SK-N-SH (cell line): ENCODE results near the gene PIK3R3. TPM values are rescaled to one million over a fixed set of nuclear protein-coding genes. Genes with fewer than 3 reads are reported as not detected.

Experiments used
- CTCF ChIA-PET: fragments of 300-600, 350-600 bp; formaldehyde crosslinking; extraction: SDS; loops from one replicate; lab custom pipeline; 2021; lab: Yijun Ruan, JAX
- POLR2A ChIA-PET: fragments of 350-600 bp; sonication (Branson Sonifier 250); formaldehyde crosslinking; extraction: SDS; loops from one replicate; lab custom pipeline; 2020; ENCODE audit warnings: antibody characterized with exemption, inconsistent platforms; lab: Yijun Ruan, JAX
- DNase-seq: peaks from one replicate; pipeline ENCODE4 v3.0.0; 2012
- H2AFZ ChIP-seq: fragments of 200-600 bp; sonication (generic); 2 replicates; pipeline ENCODE4 v1.8.1; 2016; ENCODE audit warnings: antibody characterized with exemption, mild to moderate bottlenecking, low read depth
- H3F3A ChIP-seq: fragments of 200-600 bp; sonication (generic); replicated peaks from 2 replicates; pipeline ENCODE3; 2016; ENCODE audit warnings: antibody characterized with exemption, mild to moderate bottlenecking; ENCODE audit not compliant: insufficient read depth
- H3K27ac ChIP-seq, 2 experiments: fragments of 200-500 bp in 1 of 2; fragments of 200-600 bp in 1 of 2; sonication (Bioruptor generic) in 1 of 2; sonication (generic), shearing (Covaris generic) in 1 of 2; 2 replicates each; pipeline versions ENCODE4 v1.5.1 to v1.6.1; 2014 to 2016; ENCODE audit warnings: low read depth in 2 of 2, inconsistent platforms in 1 of 2, low read length in 1 of 2, mild to moderate bottlenecking in 1 of 2, mixed read lengths in 1 of 2
- H3K27me3 ChIP-seq: fragments of 200-600 bp; sonication (generic), shearing (Covaris generic); 2 replicates; pipeline ENCODE4 v1.6.1; 2016; ENCODE audit warnings: mixed run types; ENCODE audit not compliant: insufficient read depth
- H3K36me3 ChIP-seq, 2 experiments: fragments of 200-500 bp in 1 of 2; fragments of 200-600 bp in 1 of 2; sonication (Bioruptor generic) in 1 of 2; sonication (generic) in 1 of 2; replicated peaks in 1 of 2; 2 replicates each; pipeline versions ENCODE3 to v1.5.1; 2014 to 2016; ENCODE audit warnings: low read length in 1 of 2, mild to moderate bottlenecking in 1 of 2; ENCODE audit not compliant: insufficient read depth in 2 of 2, control insufficient read depth in 1 of 2
- H3K4me1 ChIP-seq, 2 experiments: fragments of 200-500 bp in 1 of 2; fragments of 200-600 bp in 1 of 2; sonication (Bioruptor generic) in 1 of 2; sonication (generic), shearing (Covaris generic) in 1 of 2; 2 replicates each; pipeline versions ENCODE4 v1.5.1 to v1.6.1; 2014 to 2016; ENCODE audit warnings: low read depth in 1 of 2, low read length in 1 of 2, mixed run types in 1 of 2; ENCODE audit not compliant: insufficient read depth in 2 of 2, control insufficient read depth in 1 of 2
- H3K4me2 ChIP-seq: fragments of 200-600 bp; sonication (generic), shearing (Covaris generic); 2 replicates; pipeline ENCODE4 v1.6.1; 2017; ENCODE audit warnings: mixed run types
- H3K4me3 ChIP-seq, 2 experiments: fragments of 200-500 bp in 1 of 2; fragments of 200-600 bp in 1 of 2; sonication (Bioruptor generic) in 1 of 2; sonication (generic), shearing (Covaris generic) in 1 of 2; 2 replicates each; pipeline versions ENCODE4 v1.5.1 to v1.8.1; 2014 to 2016; ENCODE audit warnings: low read depth in 2 of 2, inconsistent platforms in 1 of 2, low read length in 1 of 2, mild to moderate bottlenecking in 1 of 2, mixed read lengths in 1 of 2, moderate library complexity in 1 of 2
- H3K79me2 ChIP-seq: fragments of 200-600 bp; sonication (generic); 2 replicates; pipeline ENCODE4 v1.8.1; 2017; ENCODE audit warnings: mild to moderate bottlenecking; ENCODE audit not compliant: insufficient read depth
- H3K9ac ChIP-seq: fragments of 200-600 bp; sonication (generic); 2 replicates; pipeline ENCODE4 v1.6.1; 2017; ENCODE audit warnings: mixed run types
- H3K9me2 ChIP-seq: fragments of 200-600 bp; sonication (generic); 2 replicates; pipeline ENCODE4 v1.6.1; 2017; ENCODE audit warnings: mixed run types
- H3K9me3 ChIP-seq: fragments of 200-600 bp; sonication (generic); 2 replicates; pipeline ENCODE4 v1.6.1; 2017; ENCODE audit warnings: mixed run types, mild to moderate bottlenecking, moderate library complexity
- H4K20me1 ChIP-seq: fragments of 200-600 bp; sonication (generic); 2 replicates; pipeline ENCODE4 v1.6.1; 2017; ENCODE audit warnings: mild to moderate bottlenecking, mixed run types; ENCODE audit not compliant: insufficient read depth
- CHD2 ChIP-seq: fragments of 150-350 bp; IDR thresholded peaks from 2 replicates; pipeline ENCODE4 v1.6.1; 2018; ENCODE audit warnings: low read length; ENCODE audit not compliant: partially characterized antibody
- EP300 ChIP-seq, 2 experiments: IDR thresholded peaks; 2 replicates each; pipeline versions ENCODE4 v1.4.0 to v1.6.1; 2012; ENCODE audit warnings: borderline replicate concordance in 1 of 2, low read depth in 1 of 2, low read length in 1 of 2
- FOSL2 ChIP-seq: IDR thresholded peaks from 2 replicates; pipeline ENCODE4 v1.4.0; 2012; ENCODE audit warnings: low read depth, mild to moderate bottlenecking, moderate library complexity, borderline replicate concordance
- MXI1 ChIP-seq: IDR thresholded peaks from 2 replicates; pipeline ENCODE4 v1.6.1; 2012; ENCODE audit warnings: mild to moderate bottlenecking, low read depth, low read length, improper control_type of control experiment
- NFIC ChIP-seq: IDR thresholded peaks from 2 replicates; pipeline ENCODE4 v1.4.0; 2012; ENCODE audit warnings: borderline replicate concordance
- NRF1 ChIP-seq: IDR thresholded peaks from 2 replicates; pipeline ENCODE4 v1.6.1; 2012; ENCODE audit warnings: low read depth, mild to moderate bottlenecking, low read length
- SIN3A ChIP-seq: IDR thresholded peaks from 2 replicates; pipeline ENCODE4 v1.6.1; 2012; ENCODE audit warnings: low read depth, mild to moderate bottlenecking, low read length, moderate library complexity, borderline replicate concordance
- SMC3 ChIP-seq: IDR thresholded peaks from 2 replicates; pipeline ENCODE4 v1.6.1; 2012; ENCODE audit warnings: low read depth, low read length, improper control_type of control experiment
- TCF12 ChIP-seq: IDR thresholded peaks from 2 replicates; pipeline ENCODE4 v1.4.0; 2012
- WGBS: methylation state at CpG from one replicate; pipeline ENCODE4 v1.1.6; 2017; ENCODE audit warnings: low lambda C conversion rate; 5-methylcytosine and 5-hydroxymethylcytosine counted together
- polyA plus RNA-seq, 3 experiments: library from polyadenylated mRNA; depleted of rRNA; stranded (reverse); fragments of >200 nt; gene quantifications; 2 replicates each; pipeline ENCODE4 v1.2.3, GENCODE V29; 2012
- TF ChIP-seq, protein P1 (sequence below): IDR thresholded peaks from 2 replicates; pipeline ENCODE4 v1.6.1; 2012; ENCODE audit warnings: mild to moderate bottlenecking, low read depth, low read length, moderate library complexity
- TF ChIP-seq, protein P2 (sequence below): fragments of 200-600 bp; sonication (generic); IDR thresholded peaks from 2 replicates; pipeline ENCODE4 v1.6.1; 2017; ENCODE audit warnings: antibody characterized with exemption, mild to moderate bottlenecking, moderate library complexity
- TF ChIP-seq, protein P3 (sequence below): IDR thresholded peaks from 2 replicates; pipeline ENCODE4 v1.4.0; 2012; ENCODE audit warnings: low read depth, borderline replicate concordance
- TF ChIP-seq, protein P4 (sequence below): fragments of 150-350 bp; IDR thresholded peaks from 2 replicates; pipeline ENCODE4 v1.6.1; 2017; ENCODE audit warnings: antibody characterized with exemption, low read length, low read depth, borderline replicate concordance

The PIK3R3 gene
- polyA plus RNA-seq, 1 of the 3 experiments (the other 2 are of a cell fraction), result 4.0 TPM

GRCh38 chr1:46053734-46054133, 78.7 kb downstream of the PIK3R3 start (continued):
- TF ChIP-seq, protein P1, sequence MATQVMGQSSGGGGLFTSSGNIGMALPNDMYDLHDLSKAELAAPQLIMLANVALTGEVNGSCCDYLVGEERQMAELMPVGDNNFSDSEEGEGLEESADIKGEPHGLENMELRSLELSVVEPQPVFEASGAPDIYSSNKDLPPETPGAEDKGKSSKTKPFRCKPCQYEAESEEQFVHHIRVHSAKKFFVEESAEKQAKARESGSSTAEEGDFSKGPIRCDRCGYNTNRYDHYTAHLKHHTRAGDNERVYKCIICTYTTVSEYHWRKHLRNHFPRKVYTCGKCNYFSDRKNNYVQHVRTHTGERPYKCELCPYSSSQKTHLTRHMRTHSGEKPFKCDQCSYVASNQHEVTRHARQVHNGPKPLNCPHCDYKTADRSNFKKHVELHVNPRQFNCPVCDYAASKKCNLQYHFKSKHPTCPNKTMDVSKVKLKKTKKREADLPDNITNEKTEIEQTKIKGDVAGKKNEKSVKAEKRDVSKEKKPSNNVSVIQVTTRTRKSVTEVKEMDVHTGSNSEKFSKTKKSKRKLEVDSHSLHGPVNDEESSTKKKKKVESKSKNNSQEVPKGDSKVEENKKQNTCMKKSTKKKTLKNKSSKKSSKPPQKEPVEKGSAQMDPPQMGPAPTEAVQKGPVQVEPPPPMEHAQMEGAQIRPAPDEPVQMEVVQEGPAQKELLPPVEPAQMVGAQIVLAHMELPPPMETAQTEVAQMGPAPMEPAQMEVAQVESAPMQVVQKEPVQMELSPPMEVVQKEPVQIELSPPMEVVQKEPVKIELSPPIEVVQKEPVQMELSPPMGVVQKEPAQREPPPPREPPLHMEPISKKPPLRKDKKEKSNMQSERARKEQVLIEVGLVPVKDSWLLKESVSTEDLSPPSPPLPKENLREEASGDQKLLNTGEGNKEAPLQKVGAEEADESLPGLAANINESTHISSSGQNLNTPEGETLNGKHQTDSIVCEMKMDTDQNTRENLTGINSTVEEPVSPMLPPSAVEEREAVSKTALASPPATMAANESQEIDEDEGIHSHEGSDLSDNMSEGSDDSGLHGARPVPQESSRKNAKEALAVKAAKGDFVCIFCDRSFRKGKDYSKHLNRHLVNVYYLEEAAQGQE, result no peak
- TF ChIP-seq, all 33 proteins: peak for 0

DNA sequence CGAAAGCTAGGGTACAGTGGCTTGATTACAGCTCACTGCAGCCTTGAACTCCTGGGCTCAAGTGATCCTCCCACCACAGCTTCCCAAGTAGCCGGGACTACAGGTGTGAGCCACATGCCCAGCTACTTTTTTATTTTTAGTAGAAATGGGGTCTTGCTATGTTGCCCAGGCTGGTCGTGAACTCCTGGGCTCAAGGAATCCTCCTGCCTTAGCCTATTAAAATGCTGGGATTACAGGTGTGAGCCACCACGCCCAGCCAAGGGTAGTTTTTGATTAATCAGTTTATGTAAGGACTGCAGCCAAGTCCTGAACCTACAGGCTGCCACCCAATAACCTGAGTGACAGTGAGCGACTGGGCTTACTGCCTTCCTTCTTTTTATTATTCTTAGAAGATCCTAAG, 88.3 kb downstream of the PIK3R3 start:
- no peak for DNase-seq
- POLR2A ChIA-PET, result no interaction called here
- 96% methylated on average over 5 of the region's 5 CpGs for WGBS

More for the DNA sequence above, 88.3 kb downstream of the PIK3R3 start:
- H3K9me3 ChIP-seq, result no peaks in the 10 kb centered on the region
- no peaks in the 10 kb centered on the region for H3F3A ChIP-seq
- H2AFZ ChIP-seq, result no peak overlapping the region
- no peaks in the 10 kb centered on the region for H3K27me3 ChIP-seq
- H3K4me2 ChIP-seq, result no peak overlapping the region
- H3K27ac ChIP-seq, result no peak overlapping the region
- peaks cover 0 to 28% of the 10 kb centered on the region in 2 experiments; a peak in 3 of 4 replicates for H3K4me1 ChIP-seq
- H3K4me3 ChIP-seq, result no peak overlapping the region
- no peaks in the 10 kb centered on the region for H3K9me2 ChIP-seq
- no peaks in the 10 kb centered on the region for H3K79me2 ChIP-seq
- TF ChIP-seq TCF12, result no peak
- TF ChIP-seq, protein P2, sequence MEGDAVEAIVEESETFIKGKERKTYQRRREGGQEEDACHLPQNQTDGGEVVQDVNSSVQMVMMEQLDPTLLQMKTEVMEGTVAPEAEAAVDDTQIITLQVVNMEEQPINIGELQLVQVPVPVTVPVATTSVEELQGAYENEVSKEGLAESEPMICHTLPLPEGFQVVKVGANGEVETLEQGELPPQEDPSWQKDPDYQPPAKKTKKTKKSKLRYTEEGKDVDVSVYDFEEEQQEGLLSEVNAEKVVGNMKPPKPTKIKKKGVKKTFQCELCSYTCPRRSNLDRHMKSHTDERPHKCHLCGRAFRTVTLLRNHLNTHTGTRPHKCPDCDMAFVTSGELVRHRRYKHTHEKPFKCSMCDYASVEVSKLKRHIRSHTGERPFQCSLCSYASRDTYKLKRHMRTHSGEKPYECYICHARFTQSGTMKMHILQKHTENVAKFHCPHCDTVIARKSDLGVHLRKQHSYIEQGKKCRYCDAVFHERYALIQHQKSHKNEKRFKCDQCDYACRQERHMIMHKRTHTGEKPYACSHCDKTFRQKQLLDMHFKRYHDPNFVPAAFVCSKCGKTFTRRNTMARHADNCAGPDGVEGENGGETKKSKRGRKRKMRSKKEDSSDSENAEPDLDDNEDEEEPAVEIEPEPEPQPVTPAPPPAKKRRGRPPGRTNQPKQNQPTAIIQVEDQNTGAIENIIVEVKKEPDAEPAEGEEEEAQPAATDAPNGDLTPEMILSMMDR, result no peak
- TF ChIP-seq, protein P3, sequence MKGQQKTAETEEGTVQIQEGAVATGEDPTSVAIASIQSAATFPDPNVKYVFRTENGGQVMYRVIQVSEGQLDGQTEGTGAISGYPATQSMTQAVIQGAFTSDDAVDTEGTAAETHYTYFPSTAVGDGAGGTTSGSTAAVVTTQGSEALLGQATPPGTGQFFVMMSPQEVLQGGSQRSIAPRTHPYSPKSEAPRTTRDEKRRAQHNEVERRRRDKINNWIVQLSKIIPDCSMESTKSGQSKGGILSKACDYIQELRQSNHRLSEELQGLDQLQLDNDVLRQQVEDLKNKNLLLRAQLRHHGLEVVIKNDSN, result no peak
- no peak for TF ChIP-seq FOSL2
- TF ChIP-seq, protein P4, sequence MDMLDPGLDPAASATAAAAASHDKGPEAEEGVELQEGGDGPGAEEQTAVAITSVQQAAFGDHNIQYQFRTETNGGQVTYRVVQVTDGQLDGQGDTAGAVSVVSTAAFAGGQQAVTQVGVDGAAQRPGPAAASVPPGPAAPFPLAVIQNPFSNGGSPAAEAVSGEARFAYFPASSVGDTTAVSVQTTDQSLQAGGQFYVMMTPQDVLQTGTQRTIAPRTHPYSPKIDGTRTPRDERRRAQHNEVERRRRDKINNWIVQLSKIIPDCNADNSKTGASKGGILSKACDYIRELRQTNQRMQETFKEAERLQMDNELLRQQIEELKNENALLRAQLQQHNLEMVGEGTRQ, result no peak
- TF ChIP-seq NFIC, result no peak
- no peak for TF ChIP-seq NRF1
- TF ChIP-seq MXI1, result no peak
- no peak for TF ChIP-seq SMC3
- TF ChIP-seq CHD2, result no peak
- no peak for TF ChIP-seq EP300 (IDR thresholded peaks at IDR 0.05; ENCODE audit: borderline replicate concordance in 1 of 2, low read depth in 1 of 2, low read length in 1 of 2)
- TF ChIP-seq SIN3A, result no peak
- CTCF ChIA-PET, result no interaction called here
- H4K20me1 ChIP-seq, result no peaks in the 10 kb centered on the region
- peaks cover 12 to 42% of the 10 kb centered on the region in 2 experiments for H3K36me3 ChIP-seq
- no peak overlapping the region for H3K9ac ChIP-seq
